GM21786 (cell line): ENCODE measurements around the gene SEC14L5.
A peak's percentile ranks its signal among the peaks of the same experiment; 100 is the strongest.
"Not testable (repeated sequence)": the region's sequence is repeated elsewhere in the genome, so short reads cannot be mapped to it uniquely, and the experiment has no call there.

Source experiments
- ATAC-seq: cut with Tn5 transposase; IDR thresholded peaks from one replicate; pipeline ENCODE4 v1.9.1; 2021; ENCODE audit not compliant: unreplicated experiment

The SEC14L5 gene

DNA sequence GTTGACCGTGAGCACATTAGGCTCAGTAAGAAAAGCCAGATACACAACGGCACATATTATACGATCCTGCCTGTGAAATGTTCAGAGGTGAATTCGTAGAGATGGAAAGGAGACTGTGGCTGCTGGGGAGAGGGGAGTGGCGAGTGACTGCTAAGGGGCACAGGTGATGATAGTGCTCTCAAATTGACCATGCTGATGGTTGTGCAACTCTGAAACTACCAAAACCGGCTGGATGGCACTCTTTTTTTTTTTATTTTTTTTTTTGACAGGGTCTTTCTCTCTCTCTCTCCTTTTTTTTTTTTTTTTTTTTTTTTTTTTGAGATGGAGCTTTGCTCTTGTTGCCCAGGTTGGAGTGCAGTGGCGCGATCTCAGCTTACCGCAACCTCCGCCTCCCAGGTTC, 8.1 kb upstream of the SEC14L5 start:
- ATAC-seq = no peak

DNA sequence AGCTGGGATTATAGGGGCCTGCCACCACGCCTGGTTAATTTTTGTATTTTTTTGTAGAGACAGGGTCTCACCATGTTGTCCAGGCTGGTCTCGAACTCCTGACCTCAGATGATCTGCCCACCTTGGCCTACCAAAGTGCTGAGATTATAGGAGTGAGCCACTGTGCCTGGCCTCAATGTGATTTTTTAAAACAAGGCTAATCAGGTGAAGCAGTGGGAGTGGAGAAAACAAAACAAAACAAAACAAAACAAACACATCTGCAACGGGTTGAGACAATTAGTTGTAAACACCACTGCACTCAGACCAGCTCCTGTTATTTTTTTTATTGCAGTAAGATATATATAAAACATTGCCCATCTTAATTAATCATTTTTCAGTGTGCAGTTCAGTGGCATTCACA, 6.5 kb upstream of the SEC14L5 start:
- ATAC-seq = not testable (repeated sequence)

GRCh38 chr16:4954714-4955113, 3.4 kb upstream of the SEC14L5 start:
- no peak for ATAC-seq

DNA sequence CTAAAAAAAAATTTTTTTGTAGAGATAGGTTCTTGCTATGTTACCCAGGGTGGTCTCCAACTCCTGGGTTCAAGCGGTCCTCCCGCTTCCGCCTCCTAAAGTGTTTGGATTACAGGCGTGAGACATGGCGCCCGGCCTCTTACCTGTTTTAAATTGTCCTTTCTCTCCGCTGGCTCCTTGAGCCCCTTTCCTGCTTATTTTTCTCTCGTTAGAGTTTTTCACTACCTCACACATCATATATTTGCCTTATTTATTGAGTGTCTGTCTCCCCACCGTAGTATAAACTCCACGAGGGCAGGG, 760 bp upstream of the SEC14L5 start:
- ATAC-seq = no peak

GRCh38 chr16:4958510-4959438, 644 bp downstream of the SEC14L5 start:
- peak; percentile 15 for ATAC-seq

DNA sequence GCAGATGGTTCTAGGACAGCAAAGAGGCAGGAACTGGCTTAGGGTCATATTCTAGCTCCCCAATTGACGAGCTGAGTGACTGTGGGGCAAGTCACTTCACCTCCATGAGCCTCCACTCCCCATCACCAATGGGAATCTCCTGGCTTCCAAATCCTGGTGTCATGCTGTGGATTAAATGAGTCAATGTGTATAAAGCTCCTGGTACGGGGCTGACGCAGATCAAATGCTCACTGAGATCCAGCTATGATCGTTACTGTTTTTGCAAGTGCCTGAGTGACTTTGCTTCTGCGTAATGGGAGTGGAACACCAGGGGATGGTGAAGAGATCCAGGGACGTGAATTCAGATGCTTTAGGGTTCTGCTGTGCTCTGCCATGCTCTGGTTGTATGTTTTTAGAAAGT, 2.4 kb downstream of the SEC14L5 start:
- ATAC-seq = no peak

DNA sequence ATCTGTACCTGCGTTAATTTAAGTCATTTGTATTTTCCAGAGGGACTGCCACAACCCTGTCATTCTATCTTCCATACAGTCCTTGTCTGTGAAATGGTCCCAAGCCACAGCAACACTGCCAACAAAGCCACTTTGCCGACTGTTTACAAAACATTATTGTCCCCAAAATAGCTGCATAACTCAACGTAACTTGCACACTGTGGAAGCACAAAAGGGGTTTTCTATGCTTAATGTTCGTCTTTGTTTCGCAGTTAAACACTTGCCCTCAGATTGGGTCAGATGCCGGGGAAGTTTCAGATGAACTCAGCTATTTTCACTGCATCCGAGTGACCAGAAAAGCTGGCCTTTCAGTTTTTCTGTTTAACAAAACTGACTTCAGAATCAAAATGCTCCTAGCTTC, 4.6 kb downstream of the SEC14L5 start:
- ATAC-seq = no peak

GRCh38 chr16:4963527-4963926, 5.4 kb downstream of the SEC14L5 start:
- not testable (repeated sequence) for ATAC-seq

- no peak for ATAC-seq
Measured at GRCh38 chr16:4966736-4967453, 8.8 kb downstream of the SEC14L5 start.

GRCh38 chr16:4968278-4968677, 10.1 kb downstream of the SEC14L5 start:
- ATAC-seq = not testable (repeated sequence)

DNA sequence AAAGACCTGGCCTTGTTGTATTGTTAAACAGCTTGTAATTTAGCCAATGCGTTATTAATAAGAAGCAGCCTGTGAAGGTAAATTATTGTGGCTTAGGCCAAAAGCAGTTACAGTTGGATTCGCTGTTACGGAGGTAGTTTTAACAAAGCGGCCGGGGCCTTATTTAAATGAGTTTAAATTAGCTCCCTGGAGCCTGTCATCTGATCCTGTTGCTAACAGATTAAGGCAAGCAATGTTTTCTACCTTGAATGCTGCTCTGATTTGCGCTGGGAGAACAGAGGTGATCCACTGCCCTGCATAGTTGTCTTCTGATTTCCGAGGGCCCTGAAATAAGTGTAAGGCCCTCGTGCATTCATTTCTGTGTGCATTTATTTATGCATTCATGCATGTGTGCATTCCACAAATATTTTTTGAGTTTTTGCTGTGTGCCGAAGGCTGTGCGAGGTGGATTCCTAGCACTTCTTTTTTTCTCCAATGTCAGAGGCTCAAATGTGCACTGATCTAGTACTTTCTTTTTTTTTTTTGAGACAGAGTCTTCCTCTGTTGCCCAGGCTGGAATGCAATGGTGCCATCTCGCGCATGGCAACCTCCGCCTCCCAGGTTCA, 10.9 kb downstream of the SEC14L5 start:
- ATAC-seq = no peak

- no peak for ATAC-seq
Measured at GRCh38 chr16:4970010-4970409, 11.9 kb downstream of the SEC14L5 start.

GRCh38 chr16:4972938-4973587, 14.9 kb downstream of the SEC14L5 start:
- no peak for ATAC-seq

- peak; percentile 89 for ATAC-seq
Measured at GRCh38 chr16:4976079-4976478, 17.9 kb downstream of the SEC14L5 start.

DNA sequence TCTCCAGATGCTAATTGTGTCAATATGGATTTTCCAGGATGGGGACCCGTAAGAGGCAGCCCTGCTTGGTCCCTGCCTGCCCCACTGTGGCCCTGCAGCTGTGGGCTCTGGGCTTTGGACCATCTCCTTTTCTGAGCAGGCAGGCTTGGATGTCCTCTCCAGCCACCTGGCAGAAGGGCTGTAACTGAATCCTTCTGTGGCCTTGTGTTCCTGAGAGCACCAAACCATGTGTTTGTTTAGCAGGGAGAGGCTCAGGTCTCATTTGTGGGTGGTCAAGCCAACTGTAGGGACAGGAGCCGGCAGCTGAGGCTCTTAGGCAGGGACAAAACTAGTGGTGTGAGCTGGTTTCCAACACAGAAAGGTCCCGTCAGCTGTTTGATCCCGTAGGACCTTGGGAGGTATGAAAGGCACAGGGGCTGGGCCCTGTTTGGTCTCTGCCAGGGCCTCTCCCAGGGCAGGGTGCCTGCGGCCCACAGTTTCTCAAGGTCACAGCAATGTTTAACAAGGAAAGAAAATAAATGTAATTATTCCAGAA, 18.5 kb downstream of the SEC14L5 start:
- ATAC-seq = no peak

DNA sequence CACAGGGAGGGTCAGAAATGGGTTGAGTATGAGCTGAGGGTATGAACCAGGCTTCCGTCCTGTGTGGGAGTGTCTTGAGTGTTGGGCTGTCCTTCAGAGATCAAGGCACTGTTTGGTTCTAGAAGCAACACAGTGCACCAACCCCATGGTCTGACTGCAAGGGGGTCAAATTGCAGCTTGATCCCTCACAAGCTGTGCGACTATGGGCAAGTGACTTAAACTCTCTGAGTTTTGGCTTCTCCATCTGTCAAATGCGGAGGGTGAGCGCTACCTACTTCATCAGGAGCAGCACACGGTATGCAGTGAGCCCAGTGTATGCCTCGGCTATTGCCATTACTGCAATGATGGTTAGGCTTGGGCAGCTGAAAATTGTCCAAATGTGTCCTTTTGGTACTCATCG, 21.0 kb downstream of the SEC14L5 start:
- ATAC-seq = no peak

GRCh38 chr16:4979736-4980660, 21.9 kb downstream of the SEC14L5 start:
- ATAC-seq = no peak

- no peak for ATAC-seq
Measured at GRCh38 chr16:4980691-4981090, 22.6 kb downstream of the SEC14L5 start.

DNA sequence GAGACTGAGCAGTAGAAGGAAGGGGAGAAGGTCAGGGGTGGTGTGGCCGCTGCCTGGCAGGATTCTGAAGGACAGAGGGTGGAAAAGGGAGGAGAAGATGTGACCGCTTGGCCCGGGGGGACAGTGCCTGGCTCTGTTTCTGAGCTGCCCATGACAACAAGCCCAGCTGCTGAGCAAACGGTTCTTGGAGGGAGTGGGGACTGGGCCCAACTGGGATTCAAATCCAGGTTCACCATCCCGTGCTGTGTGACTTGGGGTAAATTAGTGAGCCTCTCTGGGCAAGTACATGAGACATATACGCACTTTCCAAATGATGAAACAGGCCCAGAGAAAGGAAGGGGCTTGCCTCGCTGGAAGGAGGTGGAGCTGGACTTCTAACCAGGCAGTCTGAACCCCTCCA, 23.3 kb downstream of the SEC14L5 start:
- ATAC-seq = no peak
